HG03139 (cell line): Measurements from ENCODE around the gene CTPS2.
"Not testable (repeated sequence)": the region's sequence is repeated elsewhere in the genome, so short reads cannot be mapped to it uniquely, and the experiment has no call there.

ENCODE experiments used
- ATAC-seq: cut with Tn5 transposase; IDR thresholded peaks from one replicate; pipeline ENCODE4 v1.9.1; 2021; ENCODE audit not compliant: unreplicated experiment

CTPS2 gene

DNA sequence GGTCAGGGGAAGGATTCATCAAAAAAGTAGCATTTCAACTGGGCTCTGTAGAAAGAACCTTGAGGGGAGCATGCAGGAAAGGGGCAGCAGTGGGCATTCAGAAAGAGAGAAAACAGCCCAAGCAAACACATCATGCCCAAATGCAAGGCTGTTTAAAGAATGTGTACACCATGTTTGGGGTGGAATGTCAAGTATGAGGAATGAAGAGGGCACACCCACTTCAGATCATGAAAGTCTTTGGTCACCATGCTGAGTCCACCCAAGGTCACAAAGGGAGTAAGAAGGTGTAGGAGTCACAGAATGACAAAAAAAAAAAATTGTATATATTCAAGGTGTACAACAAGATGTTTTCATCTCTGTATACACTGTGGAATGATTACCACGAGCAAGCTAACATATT, 53.1 kb downstream of the CTPS2 start:
- ATAC-seq = no peak

DNA sequence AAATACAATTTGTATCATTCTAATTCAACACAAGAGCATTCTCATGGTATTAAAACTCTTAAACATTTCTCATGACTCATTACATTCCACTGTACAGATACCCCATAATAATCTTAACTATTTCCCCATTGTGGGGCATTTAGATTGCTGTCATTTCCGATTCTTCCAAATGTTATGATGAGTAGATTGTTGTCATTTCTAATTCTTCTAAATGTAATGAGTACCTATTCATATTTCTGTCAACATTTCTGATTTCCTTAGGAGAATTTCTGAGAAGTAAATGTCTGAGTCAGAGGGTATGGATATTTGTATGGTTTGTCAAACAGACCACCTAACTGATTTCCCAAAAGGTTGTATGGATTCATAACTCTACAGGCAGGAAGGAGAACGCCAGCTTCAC, 54.2 kb downstream of the CTPS2 start:
- ATAC-seq = no peak

DNA sequence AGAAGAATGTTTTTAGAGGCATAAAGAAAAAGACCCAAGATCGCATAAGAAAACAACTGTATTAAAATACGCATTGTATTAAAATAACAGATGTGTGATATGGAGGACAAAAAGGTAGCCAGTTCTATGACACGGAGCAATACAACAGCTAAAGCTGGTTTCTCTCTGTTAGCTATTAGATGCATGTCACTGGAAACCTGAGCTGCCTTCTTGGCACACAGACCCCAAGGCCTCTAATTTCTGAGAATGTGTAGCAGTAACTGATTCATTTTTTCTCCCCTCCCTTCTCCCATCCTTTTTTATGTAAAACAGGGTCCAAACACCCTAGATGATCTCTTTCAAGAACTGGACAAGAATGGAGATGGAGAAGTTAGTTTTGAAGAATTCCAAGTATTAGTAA, 58.4 kb downstream of the CTPS2 start:
- no peak for ATAC-seq

DNA sequence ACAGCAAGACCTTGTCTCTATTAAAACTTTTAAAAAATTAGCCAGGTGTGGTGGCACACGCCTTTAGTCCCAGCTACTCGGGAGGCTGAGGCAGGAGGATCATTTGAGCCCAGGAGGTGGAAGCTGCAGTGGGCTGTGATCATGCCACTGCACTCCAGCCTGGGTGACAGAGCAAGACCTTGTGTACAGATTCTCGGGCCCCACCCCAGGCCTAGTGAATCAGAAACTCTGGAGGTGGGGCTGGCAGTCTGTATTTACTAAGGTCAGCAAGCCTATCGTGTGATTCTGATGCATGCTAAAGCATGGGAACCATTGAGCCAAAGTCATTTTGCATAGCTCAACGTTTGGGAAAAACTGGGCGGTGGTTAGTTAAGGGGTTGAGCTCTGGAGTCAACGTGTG, 59.0 kb downstream of the CTPS2 start:
- ATAC-seq = no peak

DNA sequence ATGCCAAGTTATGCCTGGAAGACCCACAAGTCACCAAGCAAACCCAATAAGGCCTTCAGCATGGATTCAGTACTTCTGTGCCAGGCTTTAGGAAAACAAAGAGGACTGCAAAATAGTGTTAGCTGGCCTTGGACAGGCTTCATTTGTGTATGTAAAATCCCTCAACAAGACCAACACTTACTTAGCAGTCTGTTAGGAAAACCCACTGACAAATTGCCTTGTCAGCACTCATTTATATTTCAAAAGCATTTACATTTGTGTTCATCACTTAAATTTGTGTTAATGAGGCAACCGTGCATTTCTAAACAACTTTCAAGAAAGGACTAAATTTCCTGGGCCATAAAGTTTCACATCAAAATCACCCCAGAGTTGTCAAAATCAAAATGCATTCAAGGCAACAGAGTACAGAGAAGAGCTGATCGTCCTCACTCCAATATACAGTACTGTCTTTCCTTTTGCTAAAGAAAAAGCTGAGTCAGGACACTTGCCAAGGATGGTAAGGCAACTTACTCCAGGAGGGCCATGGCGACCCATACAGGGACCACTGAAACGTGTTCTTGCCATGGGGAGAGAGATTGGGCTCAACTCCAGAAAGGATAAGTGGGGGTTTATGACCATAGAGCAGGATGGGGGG, 61.0 kb downstream of the CTPS2 start:
- ATAC-seq = no peak

DNA sequence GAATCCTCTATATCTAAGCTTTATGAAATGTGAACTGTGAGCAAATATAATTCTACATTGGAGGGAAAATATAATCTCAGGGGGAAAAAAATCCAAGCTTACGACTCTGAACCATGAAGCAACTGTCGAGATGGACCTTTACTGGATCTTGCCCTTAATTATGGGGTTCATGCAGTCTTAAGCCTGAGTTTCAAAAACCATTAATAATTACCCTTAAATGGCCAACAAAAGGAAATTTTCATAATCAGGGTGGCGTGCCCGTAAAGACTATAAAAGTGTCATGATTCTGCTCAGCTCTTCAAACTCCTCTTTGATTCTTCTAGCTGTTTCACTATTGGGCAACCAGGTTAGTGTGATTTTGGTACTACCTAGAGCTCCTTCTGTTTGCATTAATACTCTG, 62.6 kb downstream of the CTPS2 start, which contains the start of gene S100G:
S100G (plus strand) TSS at position 301 of the 400 bp plus-strand sequence. CDS start 849 bp downstream, outside the sequence.
- no peak for ATAC-seq

DNA sequence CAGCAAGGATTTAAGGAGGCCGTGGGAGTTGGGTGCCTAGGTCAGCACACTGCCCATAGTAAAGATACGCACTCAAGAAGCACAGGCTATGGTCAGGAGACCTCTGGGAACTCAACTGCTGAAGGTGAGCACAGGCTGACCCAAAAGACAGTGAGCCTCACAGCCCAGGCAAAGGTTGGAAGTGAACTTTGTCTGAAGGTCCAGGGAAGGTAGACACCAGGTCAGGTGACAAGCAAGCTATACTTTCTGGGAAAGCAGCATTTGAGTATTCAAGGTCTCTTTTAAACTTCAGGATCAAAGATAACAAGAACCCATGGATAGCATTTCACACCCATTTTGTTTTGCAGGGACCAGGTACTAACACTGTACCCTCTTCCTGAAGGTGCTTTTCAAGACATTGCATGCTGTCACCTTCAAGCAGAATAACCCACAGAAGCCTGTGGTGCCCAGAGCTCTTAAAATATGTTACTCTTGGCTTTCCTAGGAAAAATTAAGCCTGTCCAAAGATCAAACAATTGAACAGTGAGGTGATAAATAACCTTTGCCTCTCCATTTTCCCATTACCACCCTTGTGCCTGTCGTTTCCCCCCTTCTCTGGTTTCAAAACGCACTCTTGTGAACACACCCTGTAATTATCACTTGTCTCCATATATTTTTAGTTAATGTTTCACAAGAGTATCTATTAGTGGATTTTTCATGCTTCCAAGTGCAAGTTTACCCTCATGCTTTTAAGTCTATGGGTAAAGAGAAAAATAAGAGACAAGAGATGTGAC, 65.9 kb downstream of the CTPS2 start:
- ATAC-seq = no peak

DNA sequence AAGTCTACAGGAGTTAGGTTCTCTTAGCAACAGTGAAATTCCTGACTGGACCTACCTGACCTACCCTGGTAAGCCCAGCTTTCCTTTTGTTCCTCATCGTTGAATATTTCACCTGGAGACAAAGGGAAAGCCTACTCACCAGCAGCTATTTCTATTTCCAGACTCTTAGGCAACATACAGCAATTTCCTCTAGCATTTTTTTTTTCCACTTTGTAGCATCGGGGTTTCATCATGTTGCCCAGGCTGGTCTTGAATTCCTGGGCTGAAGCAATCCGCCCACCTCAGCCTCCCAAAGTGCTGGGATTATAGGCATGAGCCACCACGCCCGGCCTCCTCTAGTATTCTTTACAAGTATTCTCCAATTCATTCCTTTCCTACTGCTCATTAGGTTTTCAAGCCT, 69.3 kb downstream of the CTPS2 start:
- no peak for ATAC-seq

DNA sequence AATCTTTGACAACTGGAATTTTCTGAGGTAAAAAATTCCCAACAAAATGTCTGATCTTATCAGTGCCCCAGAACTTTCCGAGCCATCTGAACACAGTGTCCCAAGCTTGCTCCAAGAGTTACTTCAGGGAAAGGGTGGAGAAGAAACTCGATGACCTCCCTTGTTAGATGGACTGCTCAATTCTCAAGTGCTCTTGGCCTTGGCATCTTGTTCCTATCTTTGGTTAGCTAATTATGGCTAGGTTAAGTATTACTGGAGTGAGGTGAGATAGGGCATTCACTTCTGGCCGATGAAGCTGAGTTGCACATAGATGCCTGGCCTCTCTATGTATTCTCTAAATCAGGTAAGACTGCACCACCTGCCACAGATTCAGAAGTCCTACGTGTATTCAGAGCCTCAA, 71.6 kb downstream of the CTPS2 start:
- ATAC-seq = no peak

DNA sequence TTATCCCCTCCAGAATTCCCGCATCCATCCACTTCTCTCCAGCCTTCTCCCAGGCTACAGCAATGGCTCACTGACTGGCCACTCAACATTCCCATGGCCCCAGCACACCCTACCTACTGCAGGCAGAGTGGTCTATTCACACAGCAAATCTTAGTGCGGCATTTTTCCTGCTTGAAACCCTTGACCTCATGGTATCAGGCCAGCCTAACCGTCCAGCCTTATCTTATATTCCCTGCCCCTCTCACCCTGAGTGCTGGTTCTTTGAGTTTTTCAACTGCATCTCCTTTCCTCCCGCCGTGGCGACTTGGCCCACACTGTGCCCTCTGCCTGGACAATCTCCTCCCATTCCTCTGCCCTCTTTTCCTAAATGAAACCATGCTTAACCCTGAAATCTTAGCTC, 72.5 kb downstream of the CTPS2 start:
- no peak for ATAC-seq

DNA sequence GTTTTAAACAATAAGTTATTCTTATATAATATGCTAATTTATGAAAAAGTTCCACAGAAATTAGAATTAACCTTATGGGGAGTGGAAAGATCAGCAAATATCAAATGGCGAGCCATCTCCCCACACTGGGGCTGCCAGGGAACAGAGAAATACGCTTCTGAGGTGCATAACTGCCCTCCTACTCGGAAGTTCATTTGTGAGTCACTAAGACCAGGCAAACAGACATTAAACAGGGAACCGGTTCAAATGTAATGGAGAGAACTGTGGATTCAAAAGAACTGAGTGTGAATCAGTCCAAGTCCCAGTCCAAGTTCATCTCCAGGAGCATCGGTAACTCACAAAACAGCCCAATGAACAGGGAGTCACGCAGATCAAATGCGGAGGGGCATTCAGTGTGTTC, 73.9 kb downstream of the CTPS2 start:
- no peak for ATAC-seq

DNA sequence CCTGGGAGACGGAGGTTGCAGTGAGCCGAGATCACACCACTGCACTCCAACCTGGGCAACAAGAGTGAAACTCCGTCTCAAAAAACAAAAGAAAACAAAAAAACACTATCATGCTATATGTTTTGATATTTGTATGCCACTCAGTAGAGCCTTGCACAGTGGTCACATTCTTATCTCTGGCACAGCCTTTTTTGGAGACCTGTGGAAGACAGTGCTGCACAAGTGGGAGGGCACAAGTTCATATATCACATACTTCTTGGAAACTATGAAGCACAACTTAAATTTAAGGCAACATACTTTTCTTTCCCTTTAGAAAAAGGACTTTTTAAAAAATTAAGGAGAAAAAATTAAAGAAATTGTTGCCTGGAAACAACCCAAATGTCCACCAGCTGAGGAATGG, 76.9 kb downstream of the CTPS2 start:
- no peak for ATAC-seq

DNA sequence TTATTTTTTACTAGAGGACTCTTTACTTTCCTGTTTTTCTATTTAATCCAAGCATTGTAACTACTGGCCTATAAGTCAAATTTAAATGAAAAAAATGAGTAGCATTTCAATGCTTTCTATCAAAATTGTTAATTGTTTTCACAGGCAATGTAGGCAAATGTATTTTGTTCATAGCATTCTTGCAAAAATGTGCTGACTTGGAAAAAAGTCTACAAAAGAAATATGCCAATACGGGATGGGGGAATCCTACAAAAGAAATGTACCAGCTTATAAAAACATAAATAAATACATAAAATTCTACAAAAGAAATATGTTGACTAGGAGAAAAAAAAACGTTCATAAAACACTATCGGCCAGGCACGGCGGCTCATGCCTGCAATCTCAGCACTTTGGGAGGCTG, 77.4 kb downstream of the CTPS2 start:
- no peak for ATAC-seq

DNA sequence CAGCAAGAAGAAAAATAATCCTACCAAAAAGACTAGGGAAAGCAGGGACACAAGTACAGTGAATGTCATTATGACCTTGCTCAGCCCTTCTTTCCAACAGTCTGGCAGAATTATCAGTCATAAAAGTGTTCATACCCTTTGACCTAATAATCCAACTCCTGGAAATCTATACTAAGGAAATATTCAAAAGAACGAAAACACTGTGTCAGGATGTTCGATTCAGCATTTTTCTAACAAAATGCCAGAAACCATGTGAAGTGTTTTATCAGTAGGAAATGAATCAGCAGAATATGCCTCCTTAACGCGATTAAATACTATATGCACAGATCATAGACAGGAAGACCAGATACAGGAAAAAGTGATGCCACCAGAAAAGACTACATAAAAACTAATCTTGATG, 78.7 kb downstream of the CTPS2 start:
- no peak for ATAC-seq

DNA sequence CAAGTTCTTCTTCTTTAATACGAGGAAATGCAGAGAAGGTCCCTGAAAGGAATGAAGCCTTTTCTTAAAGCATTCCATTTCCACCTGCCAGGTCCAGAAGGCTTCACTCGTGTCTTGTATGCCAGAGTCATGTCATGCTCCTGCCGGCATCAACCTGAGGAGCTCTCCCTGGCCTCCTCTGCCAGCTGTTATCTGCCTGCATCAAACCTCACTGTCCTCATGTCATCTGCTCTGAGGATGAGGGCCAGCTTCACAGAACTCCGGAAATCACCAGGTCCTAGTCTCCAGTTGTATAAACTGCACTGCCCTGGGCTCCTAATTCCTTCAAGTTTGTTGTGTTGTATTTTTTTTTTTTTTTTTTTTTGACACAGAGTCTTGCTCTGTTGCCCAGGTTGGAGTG, 82.6 kb downstream of the CTPS2 start:
- ATAC-seq = no peak

DNA sequence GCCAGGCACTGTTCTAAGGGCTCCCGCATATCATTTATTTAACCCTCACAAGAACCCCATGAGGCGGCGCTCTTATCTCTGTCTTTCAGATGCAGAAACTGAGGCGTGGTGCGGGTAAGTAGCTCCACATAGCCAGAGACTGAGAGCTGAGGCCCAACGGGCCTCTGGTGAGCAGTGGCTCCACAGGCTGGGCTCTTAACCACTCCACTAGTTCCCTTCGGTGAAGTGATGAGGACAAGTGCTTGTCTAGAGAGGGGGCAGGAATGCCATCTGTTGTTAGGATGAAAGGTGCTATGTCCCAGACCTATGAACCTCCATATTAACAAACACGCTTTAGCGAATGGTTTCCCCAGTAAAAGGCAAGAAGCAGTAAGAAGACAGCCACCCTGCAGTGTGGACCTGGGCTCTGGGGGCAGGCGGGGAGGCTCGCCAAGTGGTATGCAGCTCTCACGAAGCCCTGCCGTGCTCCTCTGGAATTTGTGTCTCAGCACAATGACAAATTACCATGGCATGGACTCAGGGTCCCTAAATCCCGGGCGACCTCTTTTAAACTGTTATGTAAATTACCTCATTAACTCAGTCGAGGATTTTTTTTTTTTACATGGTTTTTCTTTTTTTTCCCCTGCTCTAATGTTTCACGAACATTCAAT, 83.4 kb downstream of the CTPS2 start:
- no peak for ATAC-seq

DNA sequence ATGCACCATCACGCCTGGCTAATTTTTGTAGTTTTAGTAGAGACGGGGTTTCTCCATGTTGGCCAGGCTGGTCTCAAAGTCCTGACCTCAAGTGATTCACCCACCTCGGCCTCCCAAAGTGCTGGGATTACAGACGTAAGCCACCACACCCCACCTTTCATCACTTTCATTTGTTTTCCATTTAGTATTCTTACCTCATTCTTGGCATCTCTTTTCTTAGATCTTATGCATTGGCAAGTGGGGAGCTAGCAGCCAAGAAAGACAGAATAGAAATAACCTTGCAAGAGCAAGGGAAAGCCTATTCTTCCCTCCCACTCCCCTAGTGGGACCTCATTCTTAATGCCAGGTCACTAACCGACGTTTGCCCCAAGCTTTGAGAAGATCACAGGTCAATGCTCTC, 84.0 kb downstream of the CTPS2 start:
- ATAC-seq = not testable (repeated sequence)

DNA sequence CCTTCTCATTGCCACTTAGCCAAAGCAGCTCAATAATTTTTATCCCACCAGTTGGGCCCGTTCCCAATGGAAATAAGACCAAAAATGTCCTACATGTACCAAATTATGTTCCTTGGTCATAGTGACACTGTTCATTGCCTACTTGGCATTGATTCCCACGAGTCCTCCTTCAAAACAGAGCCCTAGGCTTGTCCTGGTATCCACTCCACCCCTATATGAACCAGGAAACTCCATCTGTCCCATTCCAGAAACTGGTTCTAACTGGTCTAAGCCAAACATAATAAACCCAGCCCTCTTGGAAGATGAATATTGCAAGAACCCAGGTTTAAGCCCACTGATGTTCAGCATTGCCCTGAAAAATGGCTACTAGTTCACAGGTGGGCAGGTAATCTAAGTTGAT, 93.4 kb downstream of the CTPS2 start:
- ATAC-seq = no peak

DNA sequence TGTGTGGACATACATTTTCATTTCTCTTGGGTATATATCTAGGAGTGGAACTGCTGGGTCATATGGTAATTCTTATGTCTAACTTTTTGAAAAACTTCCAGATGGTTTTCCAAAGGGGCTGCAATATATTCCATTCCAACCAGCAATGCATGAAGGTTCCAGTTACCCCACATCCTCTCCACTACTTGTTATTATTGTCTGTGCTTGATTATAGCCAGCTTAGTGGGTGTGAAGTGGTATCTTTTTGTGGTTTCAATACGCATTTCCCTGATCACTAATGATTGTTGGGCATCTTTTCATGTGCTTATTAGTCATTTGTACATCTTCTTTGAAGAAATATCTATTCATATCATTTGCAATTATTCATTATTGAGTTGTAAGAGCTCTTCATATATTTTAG, 94.0 kb downstream of the CTPS2 start:
- no peak for ATAC-seq

DNA sequence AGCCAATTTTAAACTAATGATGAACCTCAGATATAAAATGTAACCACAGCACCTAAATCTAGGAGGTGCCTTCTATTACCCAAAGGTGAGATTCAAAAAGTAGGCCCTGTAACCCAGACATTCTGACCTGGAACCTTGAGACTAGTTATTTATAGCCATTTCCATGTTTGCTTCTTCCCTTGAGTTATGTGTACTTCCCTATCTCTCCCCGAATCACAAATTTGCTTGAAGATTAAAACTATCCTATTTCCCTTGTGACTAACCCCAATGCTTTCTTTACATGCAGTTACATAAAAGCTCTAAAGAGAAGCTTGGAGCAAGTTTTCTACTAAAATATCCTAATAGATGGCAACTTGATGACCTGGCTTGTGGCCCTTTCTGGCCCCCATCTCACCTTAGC, 95.1 kb downstream of the CTPS2 start:
- no peak for ATAC-seq

DNA sequence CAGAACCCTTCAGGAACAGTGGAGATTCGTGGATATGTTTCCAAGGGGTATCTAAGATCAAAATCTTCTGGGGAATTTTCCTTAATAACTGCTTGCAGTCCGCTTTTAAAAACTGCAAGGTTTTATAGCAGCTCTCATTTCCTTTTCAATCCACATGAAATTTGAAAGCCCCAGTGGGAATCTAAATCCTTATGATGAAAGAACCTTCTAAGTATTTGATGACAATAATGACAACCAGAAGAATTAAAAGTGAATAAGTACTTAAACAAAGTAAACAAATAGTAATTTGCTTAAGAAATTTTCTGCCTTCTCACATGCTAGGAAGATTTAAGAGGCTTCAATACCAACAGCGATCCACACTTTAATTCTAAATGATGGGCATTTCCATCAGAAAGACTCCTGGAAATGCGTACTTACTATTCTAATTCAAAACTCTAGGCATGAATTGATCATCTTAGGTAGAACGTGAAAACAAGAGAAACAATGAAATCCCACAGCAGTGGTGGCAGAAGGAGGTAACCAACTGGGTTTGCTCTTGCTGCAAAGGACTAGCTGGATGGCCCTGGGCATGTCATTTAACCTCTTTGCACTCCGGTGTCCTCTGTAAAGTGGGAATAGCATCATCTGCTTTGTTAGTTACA, 100.1 kb downstream of the CTPS2 start:
- no peak for ATAC-seq

DNA sequence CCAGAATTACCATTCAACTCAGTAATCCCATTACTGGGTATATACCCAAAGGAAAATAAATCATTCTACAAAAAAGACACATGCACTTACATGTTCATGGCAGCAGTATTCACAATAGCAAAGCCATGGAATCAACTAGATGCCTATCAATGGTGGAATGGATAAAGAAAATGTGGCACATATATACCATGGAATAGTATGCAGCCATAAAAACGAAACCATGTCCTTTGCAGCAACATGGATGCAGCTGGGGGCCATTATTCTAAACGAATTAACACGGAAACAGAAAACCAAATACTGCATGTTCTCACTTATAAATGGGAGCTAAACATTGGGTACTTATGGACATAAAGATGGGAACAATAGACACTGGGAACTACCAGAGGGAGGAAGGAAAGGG, 101.8 kb downstream of the CTPS2 start:
- ATAC-seq = not testable (repeated sequence)
